ENCODE measurements around the gene CDC42EP4.
"Not testable (repeated sequence)": the region's sequence is repeated elsewhere in the genome, so short reads cannot be mapped to it uniquely, and the experiment has no call there.

The CDC42EP4 gene

GRCh38 chr17:73274490-73274889 lies 37.3 kb downstream of the CDC42EP4 start:
- no peak for DNase-seq

GRCh38 chr17:73272906-73273218 lies 38.9 kb downstream of the CDC42EP4 start:
- DNase-seq: no peak

- no peak for DNase-seq
Measured at GRCh38 chr17:73271072-73271471, 40.7 kb downstream of the CDC42EP4 start.

GRCh38 chr17:73269791-73270190 lies 42.0 kb downstream of the CDC42EP4 start:
- no peak for DNase-seq

- DNase-seq: no peak
Measured at GRCh38 chr17:73269329-73269615, 42.5 kb downstream of the CDC42EP4 start.

- DNase-seq: no peak
Measured at GRCh38 chr17:73268582-73269328, 43.0 kb downstream of the CDC42EP4 start.

- DNase-seq: no peak
Measured at GRCh38 chr17:73267648-73268537, 43.9 kb downstream of the CDC42EP4 start.

GRCh38 chr17:73266796-73267195 lies 45.0 kb downstream of the CDC42EP4 start:
- no peak for DNase-seq

GRCh38 chr17:73265646-73266640 lies 45.9 kb downstream of the CDC42EP4 start:
- DNase-seq: no peak

GRCh38 chr17:73264448-73264847 lies 47.4 kb downstream of the CDC42EP4 start:
- DNase-seq: not testable (repeated sequence)

GRCh38 chr17:73262676-73263642 lies 48.8 kb downstream of the CDC42EP4 start:
- DNase-seq: no peak

- DNase-seq: no peak
Measured at GRCh38 chr17:73261952-73262675, 49.7 kb downstream of the CDC42EP4 start.

- DNase-seq: no peak
Measured at GRCh38 chr17:73261617-73261951, 50.2 kb downstream of the CDC42EP4 start, which contains the start of gene CPSF4L. TSS of gene CPSF4L (minus strand) at chr17:73261880. CDS start at chr17:73261818, 62 bp downstream.

GRCh38 chr17:73257516-73257915 lies 54.3 kb downstream of the CDC42EP4 start:
- no peak for DNase-seq

GRCh38 chr17:73256220-73256619 lies 55.6 kb downstream of the CDC42EP4 start:
- DNase-seq: no peak

- DNase-seq: peak; percentile 65
Measured at GRCh38 chr17:73255671-73256181, 56.1 kb downstream of the CDC42EP4 start.

GRCh38 chr17:73251871-73252270 lies 59.9 kb downstream of the CDC42EP4 start:
- DNase-seq: no peak

GRCh38 chr17:73250851-73251640 lies 60.8 kb downstream of the CDC42EP4 start:
- DNase-seq: no peak

GRCh38 chr17:73249700-73250099 lies 62.1 kb downstream of the CDC42EP4 start:
- no peak for DNase-seq

GRCh38 chr17:73248532-73248931 lies 63.3 kb downstream of the CDC42EP4 start:
- no peak for DNase-seq
